ENCODE results near the gene BRSK2.

Gene BRSK2

DNA sequence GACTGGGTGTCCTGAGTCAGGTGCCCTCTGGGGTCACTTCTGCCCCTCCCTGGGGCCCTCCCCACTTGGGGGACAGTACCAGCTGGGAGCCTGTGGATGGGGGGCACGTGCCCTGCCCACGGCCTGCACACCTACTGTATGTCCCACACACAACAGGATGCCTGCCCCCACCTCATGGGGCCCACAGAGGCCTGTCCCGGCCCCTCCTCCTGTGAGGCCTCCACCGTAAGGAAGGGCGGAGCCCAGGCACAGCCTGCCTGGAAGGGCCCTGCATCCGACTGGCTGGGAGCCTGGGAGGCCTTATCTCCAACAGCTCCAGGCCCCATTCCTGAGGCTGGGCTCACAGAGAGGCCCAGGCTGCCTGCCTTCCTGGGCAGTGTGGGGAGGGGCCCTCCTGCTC, 47.8 kb downstream of the BRSK2 start:
- Mint-ChIP-seq H3K4me1 (no peaks in the 10 kb centered on the region), H3K27me3 (no peaks in the 10 kb centered on the region), H3K4me3 (no peak overlapping the region), H3K27ac (no peak overlapping the region), H3K9me3 (no peaks in the 10 kb centered on the region), H3K36me3 (ENCODE audit: low read depth) (no peaks in the 10 kb centered on the region)
- ATAC-seq (no peak), DNase-seq (no peak)

DNA sequence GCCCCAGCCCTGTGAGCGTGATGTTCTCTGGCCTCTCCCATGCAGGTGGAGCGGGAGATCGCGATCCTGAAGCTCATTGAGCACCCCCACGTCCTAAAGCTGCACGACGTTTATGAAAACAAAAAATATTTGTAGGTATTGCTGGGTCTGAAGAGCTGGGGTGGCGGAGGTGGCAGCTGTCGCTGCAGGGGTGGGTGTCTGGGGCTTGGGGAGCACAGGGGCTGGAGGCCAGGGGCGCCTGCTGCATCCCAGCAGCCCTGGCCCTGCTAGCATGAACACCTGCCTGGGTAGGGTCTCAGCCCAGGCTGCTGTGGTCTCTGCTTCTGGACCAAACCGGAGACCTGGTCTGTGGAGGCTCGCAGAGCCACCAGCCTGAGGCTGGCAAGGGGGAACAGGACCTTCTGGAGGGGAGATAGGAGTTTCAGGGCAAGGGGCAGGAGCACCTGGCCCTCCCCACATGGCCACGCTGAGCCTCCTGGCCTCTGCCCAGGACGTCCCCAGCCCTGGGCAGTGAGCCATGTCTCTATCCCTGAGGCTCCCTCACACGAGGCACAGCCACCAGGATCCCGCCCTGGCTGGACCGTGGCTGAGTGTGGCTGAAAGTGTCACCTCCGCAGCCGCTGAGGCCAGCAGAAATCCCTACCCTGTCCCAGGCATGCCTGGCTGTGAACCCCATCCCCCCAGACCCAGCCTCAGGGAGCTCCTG, 48.7 kb downstream of the BRSK2 start:
- no peaks in the 10 kb centered on the region for H3K9me3 Mint-ChIP-seq
- H3K36me3 Mint-ChIP-seq (ENCODE audit: low read depth): no peaks in the 10 kb centered on the region
- no peak overlapping the region for H3K4me3 Mint-ChIP-seq
- no peak for ATAC-seq
- no peaks in the 10 kb centered on the region for H3K27me3 Mint-ChIP-seq
- no peak for DNase-seq
- no peaks in the 10 kb centered on the region for H3K4me1 Mint-ChIP-seq
- H3K27ac Mint-ChIP-seq: no peak overlapping the region

DNA sequence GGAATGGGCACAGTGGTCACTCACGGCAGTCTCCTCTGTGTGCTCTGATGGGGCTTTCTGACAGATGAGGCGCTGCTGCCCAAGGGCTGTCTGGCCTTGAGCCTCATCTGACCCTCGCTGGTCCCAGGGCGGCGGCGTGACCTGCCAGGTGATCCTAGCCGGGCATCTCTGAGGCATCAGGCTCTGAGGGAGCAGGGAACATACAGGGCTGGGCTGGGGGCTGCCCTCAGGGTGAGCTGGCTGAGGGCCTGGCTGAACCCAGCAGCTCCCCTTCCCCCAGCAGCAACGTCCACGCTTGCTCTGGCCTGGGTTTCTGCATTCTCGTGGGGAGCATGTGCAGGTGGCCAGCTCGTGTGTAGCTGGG, 49.2 kb downstream of the BRSK2 start:
- Mint-ChIP-seq H3K9me3 (no peaks in the 10 kb centered on the region), H3K27ac (no peak overlapping the region), H3K4me3 (no peak overlapping the region), H3K36me3 (ENCODE audit: low read depth) (no peaks in the 10 kb centered on the region), H3K4me1 (no peaks in the 10 kb centered on the region), H3K27me3 (no peaks in the 10 kb centered on the region)
- no peak for DNase-seq
- ATAC-seq: no peak

DNA sequence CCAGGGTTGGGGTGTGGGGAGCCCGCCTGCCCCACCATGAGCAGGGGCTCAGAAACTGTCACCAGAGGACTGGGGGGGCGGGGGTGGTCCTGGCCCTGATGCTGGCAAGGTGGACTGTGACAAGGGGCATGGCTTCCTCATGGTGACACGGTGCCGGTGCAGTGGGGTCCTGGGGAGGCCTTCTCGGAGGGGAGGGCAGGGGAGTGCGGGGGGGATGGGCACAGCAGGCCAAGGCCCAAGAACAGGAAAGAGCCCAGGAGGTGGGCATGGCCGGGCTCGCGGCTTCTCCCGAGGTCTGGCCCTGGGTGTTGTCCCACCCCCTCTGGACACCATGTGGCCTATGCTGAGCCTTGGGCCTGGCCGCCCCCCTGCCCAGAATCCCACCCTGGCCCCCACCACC, 49.6 kb downstream of the BRSK2 start:
- no peaks in the 10 kb centered on the region for H3K4me1 Mint-ChIP-seq
- no peak overlapping the region for H3K27ac Mint-ChIP-seq
- DNase-seq: no peak
- no peak overlapping the region for H3K4me3 Mint-ChIP-seq
- H3K27me3 Mint-ChIP-seq: no peaks in the 10 kb centered on the region
- no peaks in the 10 kb centered on the region for H3K9me3 Mint-ChIP-seq
- H3K36me3 Mint-ChIP-seq (ENCODE audit: low read depth): no peaks in the 10 kb centered on the region
- no peak for ATAC-seq

DNA sequence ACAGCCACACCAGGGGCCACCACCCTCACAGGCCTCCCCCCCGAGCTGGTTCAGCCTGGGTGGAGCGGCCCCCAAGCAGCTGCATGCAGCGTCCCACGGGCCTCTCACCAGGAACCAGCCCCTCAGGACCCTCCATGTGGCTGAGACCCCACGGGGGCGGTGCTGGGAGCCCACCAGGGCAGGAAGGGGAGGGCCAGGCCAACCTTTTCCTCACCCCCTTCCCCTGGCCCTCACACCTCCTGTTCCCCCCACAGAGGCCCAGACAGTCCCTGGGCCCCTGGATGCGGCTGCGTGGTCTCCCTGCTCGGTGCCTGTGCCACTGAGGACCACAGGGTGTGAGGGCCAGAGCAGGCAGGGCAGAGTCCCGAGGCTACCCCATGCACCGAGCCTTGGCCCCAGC, 50.3 kb downstream of the BRSK2 start:
- ATAC-seq: no peak
- Mint-ChIP-seq H3K9me3 (no peaks in the 10 kb centered on the region), H3K27me3 (no peaks in the 10 kb centered on the region), H3K27ac (no peak overlapping the region), H3K36me3 (ENCODE audit: low read depth) (no peaks in the 10 kb centered on the region), H3K4me1 (no peaks in the 10 kb centered on the region), H3K4me3 (no peak overlapping the region)
- DNase-seq: no peak

DNA sequence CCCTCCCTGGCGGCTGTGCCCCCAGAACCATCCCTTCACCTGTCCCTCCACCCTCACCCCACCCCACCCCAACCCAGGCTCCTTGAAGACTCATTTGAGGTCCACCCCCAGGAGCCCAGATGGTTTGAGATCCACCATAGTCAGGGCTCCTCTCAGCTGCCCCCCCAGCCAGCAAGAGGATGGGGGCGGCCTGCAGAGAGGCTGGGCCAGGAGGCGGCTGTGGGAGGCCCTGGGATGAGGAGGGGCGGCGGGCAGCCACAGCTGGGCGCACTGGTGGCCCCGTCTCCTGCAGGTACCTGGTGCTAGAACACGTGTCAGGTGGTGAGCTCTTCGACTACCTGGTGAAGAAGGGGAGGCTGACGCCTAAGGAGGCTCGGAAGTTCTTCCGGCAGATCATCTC, 50.8 kb downstream of the BRSK2 start:
- no peak for ATAC-seq
- no peaks in the 10 kb centered on the region for H3K36me3 Mint-ChIP-seq (ENCODE audit: low read depth)
- H3K4me1 Mint-ChIP-seq: no peaks in the 10 kb centered on the region
- H3K4me3 Mint-ChIP-seq: no peak overlapping the region
- no peaks in the 10 kb centered on the region for H3K9me3 Mint-ChIP-seq
- no peaks in the 10 kb centered on the region for H3K27me3 Mint-ChIP-seq
- DNase-seq: no peak
- H3K27ac Mint-ChIP-seq: no peak overlapping the region

DNA sequence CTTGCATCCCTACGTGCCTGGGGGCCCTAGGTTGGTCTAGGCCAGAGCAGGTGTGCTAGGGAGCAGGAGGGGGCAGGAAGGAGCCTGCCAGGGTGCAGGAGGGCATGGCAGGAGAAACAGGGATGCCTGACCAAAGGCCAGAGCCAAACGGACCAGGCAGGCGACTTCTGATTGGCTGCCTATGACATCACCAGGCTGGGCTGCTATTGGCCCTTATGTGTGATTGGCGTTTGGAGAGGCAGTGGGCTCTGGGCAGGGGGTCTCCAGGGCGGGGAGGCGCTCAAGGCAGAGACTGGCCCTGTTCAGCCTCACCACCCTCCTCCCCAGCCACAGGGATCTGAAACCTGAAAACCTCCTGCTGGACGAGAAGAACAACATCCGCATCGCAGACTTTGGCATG, 52.4 kb downstream of the BRSK2 start:
- Mint-ChIP-seq H3K9me3 (no peaks in the 10 kb centered on the region), H3K4me1 (no peaks in the 10 kb centered on the region), H3K27me3 (no peaks in the 10 kb centered on the region), H3K27ac (no peak overlapping the region), H3K36me3 (ENCODE audit: low read depth) (no peaks in the 10 kb centered on the region), H3K4me3 (no peak overlapping the region)
- no peak for DNase-seq
- ATAC-seq: no peak

DNA sequence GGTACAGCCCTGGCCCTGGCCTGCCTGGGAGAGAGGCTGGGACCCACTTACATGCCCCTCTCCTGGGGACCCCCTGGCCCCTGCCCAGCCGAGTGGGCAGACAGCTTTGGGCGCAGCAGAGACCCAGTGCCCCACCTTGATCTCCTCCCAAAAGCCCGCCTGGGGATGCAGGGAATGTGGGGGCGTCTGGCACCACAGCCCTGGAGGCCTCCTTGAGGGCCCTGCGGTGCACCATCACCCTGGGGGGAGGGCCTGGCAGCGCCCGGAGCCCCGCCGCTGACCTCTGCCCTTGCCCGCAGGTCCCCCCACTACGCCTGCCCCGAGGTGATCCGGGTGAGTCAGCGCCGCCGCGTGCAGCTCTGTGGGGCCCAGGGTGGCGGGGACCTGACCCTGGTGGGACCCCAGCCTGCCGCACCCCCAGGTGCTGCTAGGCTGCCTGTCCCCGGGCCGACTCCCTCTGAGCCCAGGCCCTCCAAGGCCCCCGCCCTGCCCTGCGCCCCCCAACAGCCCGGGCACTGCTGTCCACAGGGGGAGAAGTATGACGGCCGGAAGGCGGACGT, 53.2 kb downstream of the BRSK2 start:
- Mint-ChIP-seq H3K4me1 (no peaks in the 10 kb centered on the region), H3K9me3 (no peaks in the 10 kb centered on the region), H3K27me3 (no peaks in the 10 kb centered on the region), H3K36me3 (ENCODE audit: low read depth) (no peaks in the 10 kb centered on the region), H3K4me3 (no peak overlapping the region), H3K27ac (no peak overlapping the region)
- no peak for DNase-seq
- no peak for ATAC-seq

DNA sequence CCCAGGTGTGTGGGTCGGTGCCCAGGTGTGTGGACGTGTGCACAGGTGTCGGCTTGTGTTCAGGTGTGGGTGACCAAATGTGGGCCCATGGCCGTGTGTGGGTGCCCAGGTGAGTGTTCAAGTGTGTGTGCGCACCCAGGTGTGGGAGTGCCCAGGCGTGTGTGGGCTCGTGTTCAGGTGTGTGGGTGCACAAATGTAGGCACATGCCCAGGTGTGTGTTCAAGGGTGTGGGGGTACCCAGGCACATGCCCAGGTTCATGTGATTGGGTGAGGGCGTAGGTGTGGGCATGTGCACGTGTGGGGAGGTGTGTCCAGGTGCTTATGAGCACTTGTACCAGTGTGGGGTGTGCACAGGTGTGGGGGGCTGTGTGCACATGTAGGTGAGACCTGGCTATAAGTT, 54.0 kb downstream of the BRSK2 start:
- H3K27me3 Mint-ChIP-seq: no peaks in the 10 kb centered on the region
- H3K27ac Mint-ChIP-seq: no peak overlapping the region
- H3K4me1 Mint-ChIP-seq: no peaks in the 10 kb centered on the region
- DNase-seq (no peak), ATAC-seq (no peak)
- H3K36me3 Mint-ChIP-seq (ENCODE audit: low read depth): no peaks in the 10 kb centered on the region
- H3K4me3 Mint-ChIP-seq: no peak overlapping the region
- H3K9me3 Mint-ChIP-seq: no peaks in the 10 kb centered on the region

DNA sequence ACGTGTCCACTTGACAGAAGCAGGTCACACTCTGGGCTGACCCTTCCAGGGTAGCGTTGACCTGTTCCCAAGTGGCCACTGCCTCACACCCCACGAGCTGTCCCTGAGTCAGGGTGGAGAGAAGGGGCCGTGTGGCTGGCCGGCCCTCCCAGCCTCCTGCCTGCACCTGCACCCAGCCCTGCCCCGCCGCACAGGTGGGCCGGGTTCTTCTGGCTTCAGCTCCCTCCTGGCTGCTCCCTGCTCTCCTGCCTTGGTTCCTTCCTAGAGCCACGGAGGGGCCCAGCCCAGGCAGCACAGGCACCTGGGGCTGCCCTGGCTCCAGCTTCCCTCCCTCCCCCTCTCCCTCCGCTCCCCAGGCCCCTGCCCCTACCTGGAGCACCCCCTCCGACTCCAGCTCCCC, 54.6 kb downstream of the BRSK2 start:
- no peak for ATAC-seq
- Mint-ChIP-seq H3K9me3 (no peaks in the 10 kb centered on the region), H3K27ac (no peak overlapping the region), H3K4me3 (no peak overlapping the region), H3K36me3 (ENCODE audit: low read depth) (no peaks in the 10 kb centered on the region), H3K27me3 (no peaks in the 10 kb centered on the region), H3K4me1 (no peaks in the 10 kb centered on the region)
- no peak for DNase-seq

DNA sequence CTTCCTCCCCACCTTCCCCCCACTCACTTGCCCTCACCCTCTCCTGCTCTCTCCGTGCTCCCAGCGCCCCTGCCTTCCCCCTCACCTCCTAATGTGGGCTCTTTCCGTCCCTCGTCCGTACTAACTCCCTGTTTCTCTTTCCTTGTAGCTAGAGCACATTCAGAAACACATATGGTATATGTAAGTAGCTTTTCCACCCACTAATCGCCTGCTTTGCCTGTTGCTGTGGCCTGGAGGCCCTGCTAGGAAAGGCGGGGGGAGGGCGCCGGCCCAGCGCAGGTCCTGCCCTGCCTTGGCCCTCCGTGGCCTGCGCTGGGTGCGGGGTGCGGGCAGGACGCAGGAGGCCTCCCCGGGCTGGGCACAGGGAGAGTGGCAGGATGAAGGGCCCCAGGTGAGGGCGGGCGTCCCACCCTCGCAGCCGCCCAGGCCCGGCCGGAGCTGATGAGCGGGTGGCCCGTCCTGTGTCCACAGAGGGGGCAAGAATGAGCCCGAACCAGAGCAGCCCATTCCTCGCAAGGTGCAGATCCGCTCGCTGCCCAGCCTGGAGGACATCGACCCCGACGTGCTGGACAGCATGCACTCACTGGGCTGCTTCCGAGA, 55.2 kb downstream of the BRSK2 start:
- no peaks in the 10 kb centered on the region for H3K36me3 Mint-ChIP-seq (ENCODE audit: low read depth)
- ATAC-seq (no peak), DNase-seq (no peak)
- no peak overlapping the region for H3K27ac Mint-ChIP-seq
- no peaks in the 10 kb centered on the region for H3K27me3 Mint-ChIP-seq
- no peaks in the 10 kb centered on the region for H3K9me3 Mint-ChIP-seq
- H3K4me1 Mint-ChIP-seq: no peaks in the 10 kb centered on the region
- no peak overlapping the region for H3K4me3 Mint-ChIP-seq

DNA sequence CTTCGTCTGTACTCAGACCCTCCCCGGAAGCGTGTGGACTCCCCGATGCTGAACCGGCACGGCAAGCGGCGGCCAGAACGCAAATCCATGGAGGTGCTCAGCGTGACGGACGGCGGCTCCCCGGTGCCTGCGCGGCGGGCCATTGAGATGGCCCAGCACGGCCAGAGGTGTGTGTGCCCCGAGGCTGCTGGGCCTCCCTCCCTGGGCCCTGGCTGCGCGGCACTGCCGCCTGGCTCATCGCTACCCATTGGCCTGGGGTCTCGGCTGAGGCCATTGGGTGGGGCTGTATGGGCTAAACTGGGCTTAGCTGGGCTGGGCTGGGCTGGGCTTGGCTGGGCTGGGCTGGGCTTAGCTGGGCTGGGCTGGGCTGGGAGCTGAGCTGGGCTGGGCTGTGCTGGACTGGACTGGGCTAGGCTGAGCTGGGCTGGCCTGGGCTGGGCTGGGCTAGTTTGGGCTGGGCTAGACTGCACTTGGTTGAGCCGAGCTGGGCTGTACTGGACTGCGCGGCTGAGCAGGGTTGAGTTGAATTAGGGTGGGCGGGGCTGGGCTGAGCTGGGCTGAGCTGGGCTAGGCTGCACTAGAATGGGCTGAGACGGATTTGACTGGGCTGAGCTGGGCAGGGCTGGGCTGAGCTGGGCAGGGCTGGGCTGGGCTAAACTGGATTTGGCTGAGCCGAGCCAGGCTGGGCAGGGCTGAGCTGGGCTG, 56.2 kb downstream of the BRSK2 start:
- Mint-ChIP-seq H3K27ac (no peak overlapping the region), H3K4me3 (no peak overlapping the region), H3K27me3 (no peaks in the 10 kb centered on the region), H3K4me1 (no peaks in the 10 kb centered on the region), H3K9me3 (no peaks in the 10 kb centered on the region), H3K36me3 (ENCODE audit: low read depth) (no peaks in the 10 kb centered on the region)
- DNase-seq: no peak
- ATAC-seq: no peak

DNA sequence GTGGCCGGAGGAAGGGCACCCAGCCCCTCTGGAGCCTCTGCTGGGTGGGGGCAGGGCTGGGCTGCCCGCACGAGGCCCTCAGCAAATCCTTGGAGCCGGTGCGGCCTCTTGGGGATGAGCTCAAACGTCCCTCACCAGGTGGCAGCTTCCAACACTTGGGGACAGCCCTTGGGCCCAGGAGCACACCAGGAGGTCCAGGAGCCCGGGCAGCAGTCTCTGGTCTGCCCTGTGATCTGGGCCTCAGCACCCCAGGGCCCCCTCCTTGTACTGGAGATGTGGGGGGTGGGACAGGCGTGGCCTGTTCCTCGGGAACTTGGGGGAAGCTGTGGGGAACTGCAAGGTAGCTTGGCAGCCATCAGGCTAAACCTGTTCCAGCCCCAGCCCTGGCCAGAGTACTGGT, 56.9 kb downstream of the BRSK2 start:
- H3K4me1 Mint-ChIP-seq: no peaks in the 10 kb centered on the region
- H3K36me3 Mint-ChIP-seq (ENCODE audit: low read depth): no peaks in the 10 kb centered on the region
- no peak for ATAC-seq
- no peaks in the 10 kb centered on the region for H3K27me3 Mint-ChIP-seq
- no peak overlapping the region for H3K4me3 Mint-ChIP-seq
- H3K9me3 Mint-ChIP-seq: no peaks in the 10 kb centered on the region
- no peak overlapping the region for H3K27ac Mint-ChIP-seq
- no peak for DNase-seq

DNA sequence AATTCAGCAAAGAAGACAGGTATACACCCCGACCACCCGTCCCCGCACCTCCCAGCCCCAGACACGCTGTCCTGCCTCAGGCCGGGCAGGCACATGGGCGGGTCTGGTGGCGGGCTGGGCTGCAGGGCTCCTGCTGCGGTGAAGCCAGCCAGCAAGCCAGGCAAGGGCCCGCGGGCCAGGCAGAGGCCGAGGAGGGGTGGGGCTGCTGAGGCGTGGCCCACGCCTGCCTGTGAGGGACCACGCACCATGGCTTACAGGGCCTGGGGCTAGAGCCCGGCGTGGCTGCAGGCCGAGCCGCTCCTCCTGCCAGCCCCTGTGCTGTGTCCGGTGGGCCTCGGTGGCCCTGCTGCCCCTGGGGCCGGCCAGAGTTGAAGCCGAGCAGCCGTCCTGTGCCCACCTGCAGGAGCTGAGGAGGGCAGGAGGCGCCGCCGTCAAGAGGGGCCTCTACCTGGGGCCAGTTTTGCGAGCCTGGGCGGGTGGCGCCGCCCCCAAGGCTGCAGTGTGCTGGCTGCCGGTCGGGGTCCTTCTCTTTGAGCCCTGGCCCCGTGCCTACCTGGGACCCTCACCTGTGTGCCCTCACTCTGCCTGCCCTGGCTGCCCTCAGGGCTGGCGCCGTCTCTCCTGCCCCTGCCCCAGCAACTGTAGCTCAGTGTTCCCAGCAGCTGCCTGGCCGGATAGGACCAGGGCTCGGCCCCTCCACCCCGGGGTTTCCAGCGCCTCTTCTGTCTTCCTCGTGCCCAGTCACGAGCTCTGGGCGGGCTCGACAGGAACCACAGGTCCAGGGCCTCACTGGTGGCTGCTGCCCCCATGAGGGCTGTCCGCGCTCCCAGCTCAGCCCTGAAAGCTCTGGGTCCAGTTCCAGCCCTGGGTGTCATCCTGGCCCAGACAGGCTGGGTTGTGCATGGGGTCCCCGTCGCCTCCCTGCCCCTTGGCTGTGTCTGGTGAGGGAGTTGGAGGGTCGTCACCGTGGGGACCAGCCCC, 58.4 kb downstream of the BRSK2 start:
- Mint-ChIP-seq H3K4me3 (no peak overlapping the region), H3K36me3 (ENCODE audit: low read depth) (no peaks in the 10 kb centered on the region), H3K27me3 (no peaks in the 10 kb centered on the region), H3K4me1 (no peaks in the 10 kb centered on the region), H3K9me3 (no peaks in the 10 kb centered on the region), H3K27ac (no peak overlapping the region)
- DNase-seq (no peak), ATAC-seq (no peak)

Measured in activated naive CD8-positive, alpha-beta T cell treated with anti-CD3 and anti-CD28 coated beads, Interleukin-2, amount 50 U/mL, for 24 hours (primary cell).